Osteocyte (in vitro differentiated cells): ENCODE measurements around the gene PHGDH. TPM values are rescaled to one million over a fixed set of nuclear protein-coding genes. Genes with fewer than 3 reads are reported as not detected.

ENCODE experiments used
- DNase-seq: peaks from one replicate; pipeline ENCODE4 v3.0.0; 2021; ENCODE audit warnings: mixed read lengths; ENCODE audit not compliant: unreplicated experiment; ENCODE audit errors: extremely low spot score
- H3K27ac Mint-ChIP-seq: one replicate; pipeline ENCODE4 v1.8.0; 2021; ENCODE audit warnings: mild to moderate bottlenecking, mixed read lengths; ENCODE audit not compliant: unreplicated experiment
- H3K27me3 Mint-ChIP-seq: one replicate; pipeline ENCODE4 v1.8.0; 2021; ENCODE audit warnings: mixed read lengths; ENCODE audit not compliant: unreplicated experiment
- H3K36me3 Mint-ChIP-seq: one replicate; pipeline ENCODE4 v1.8.0; 2021; ENCODE audit warnings: mixed read lengths; ENCODE audit not compliant: unreplicated experiment
- H3K4me1 Mint-ChIP-seq: one replicate; pipeline ENCODE4 v1.8.0; 2021; ENCODE audit warnings: mixed read lengths; ENCODE audit not compliant: unreplicated experiment
- H3K4me3 Mint-ChIP-seq: one replicate; pipeline ENCODE4 v1.8.0; 2021; ENCODE audit warnings: mild to moderate bottlenecking, moderate library complexity, mixed read lengths; ENCODE audit not compliant: unreplicated experiment
- H3K9me3 Mint-ChIP-seq: one replicate; pipeline ENCODE4 v1.8.0; 2021; ENCODE audit warnings: mixed read lengths; ENCODE audit not compliant: unreplicated experiment
- total RNA-seq: library from RNA; stranded (reverse); gene quantifications from 2 replicates; pipeline ENCODE4 v1.2.1, GENCODE V29; 2021
- TF ChIP-seq, protein P1 (sequence below): fragments of 200-600 bp; sonication (generic); IDR thresholded peaks from 2 replicates; pipeline ENCODE4 v1.5.0; 2021; ENCODE audit warnings: antibody characterized with exemption, mild to moderate bottlenecking, moderate library complexity

Gene PHGDH
- total RNA-seq, 1 donor from 2014 or later, result 271 TPM

- Mint-ChIP-seq H3K4me3 (no peak overlapping the region), H3K27ac (no peak overlapping the region), H3K36me3 (peaks cover 2% of the 10 kb centered on the region), H3K9me3 (no peaks in the 10 kb centered on the region), H3K27me3 (peaks cover 37% of the 10 kb centered on the region), H3K4me1 (no peaks in the 10 kb centered on the region)
- TF ChIP-seq, protein P1, sequence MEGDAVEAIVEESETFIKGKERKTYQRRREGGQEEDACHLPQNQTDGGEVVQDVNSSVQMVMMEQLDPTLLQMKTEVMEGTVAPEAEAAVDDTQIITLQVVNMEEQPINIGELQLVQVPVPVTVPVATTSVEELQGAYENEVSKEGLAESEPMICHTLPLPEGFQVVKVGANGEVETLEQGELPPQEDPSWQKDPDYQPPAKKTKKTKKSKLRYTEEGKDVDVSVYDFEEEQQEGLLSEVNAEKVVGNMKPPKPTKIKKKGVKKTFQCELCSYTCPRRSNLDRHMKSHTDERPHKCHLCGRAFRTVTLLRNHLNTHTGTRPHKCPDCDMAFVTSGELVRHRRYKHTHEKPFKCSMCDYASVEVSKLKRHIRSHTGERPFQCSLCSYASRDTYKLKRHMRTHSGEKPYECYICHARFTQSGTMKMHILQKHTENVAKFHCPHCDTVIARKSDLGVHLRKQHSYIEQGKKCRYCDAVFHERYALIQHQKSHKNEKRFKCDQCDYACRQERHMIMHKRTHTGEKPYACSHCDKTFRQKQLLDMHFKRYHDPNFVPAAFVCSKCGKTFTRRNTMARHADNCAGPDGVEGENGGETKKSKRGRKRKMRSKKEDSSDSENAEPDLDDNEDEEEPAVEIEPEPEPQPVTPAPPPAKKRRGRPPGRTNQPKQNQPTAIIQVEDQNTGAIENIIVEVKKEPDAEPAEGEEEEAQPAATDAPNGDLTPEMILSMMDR, result no peak
- no peak for DNase-seq
These were observed 60.6 kb downstream of the PHGDH start for GRCh38 chr1:119772298-119772697.

- peaks cover 2% of the 10 kb centered on the region for H3K36me3 Mint-ChIP-seq
- TF ChIP-seq, protein P1, result no peak
- no peak overlapping the region for H3K4me3 Mint-ChIP-seq
- H3K27me3 Mint-ChIP-seq, result peaks cover 28% of the 10 kb centered on the region
- DNase-seq, result no peak
- no peaks in the 10 kb centered on the region for H3K9me3 Mint-ChIP-seq
- H3K4me1 Mint-ChIP-seq, result no peaks in the 10 kb centered on the region
- no peak overlapping the region for H3K27ac Mint-ChIP-seq
These were observed 62.0 kb downstream of the PHGDH start for GRCh38 chr1:119773711-119774241.

DNA sequence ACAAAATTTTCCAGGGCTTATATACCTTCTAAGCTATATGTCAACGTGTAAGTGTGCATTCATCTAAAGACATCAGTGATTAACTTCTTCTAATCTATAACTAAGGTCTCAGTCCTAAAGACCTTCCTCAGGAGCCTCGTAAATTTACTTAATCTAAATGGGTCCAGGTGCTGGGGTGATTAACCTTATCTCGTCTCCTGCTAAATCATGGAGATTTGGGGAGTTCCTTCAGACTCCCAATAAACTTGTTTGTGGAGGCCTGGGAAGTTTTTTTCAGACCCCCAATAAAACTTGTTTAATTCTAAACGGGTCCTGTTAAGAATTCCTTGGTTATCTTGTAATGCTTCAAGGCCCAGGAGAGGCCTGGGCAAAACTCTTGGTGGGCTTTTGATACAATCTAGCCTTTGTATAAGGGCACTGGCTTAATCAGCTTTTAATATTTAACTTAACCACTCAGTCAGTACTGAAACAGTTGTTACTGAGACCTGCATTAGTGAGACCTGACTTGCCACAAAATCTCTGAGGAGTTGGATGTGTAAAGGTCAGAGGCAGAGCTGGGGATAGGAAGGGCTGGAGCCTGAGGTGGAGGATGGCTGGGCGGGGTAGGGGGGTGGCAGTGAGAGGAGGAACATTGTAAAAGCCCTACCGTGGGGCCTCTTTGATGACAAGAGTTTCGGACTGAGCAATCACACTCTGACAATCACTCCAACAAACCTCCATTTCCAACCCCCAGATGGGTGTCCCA, 63.2 kb downstream of the PHGDH start:
- no peak overlapping the region for H3K4me3 Mint-ChIP-seq
- peaks cover 2% of the 10 kb centered on the region for H3K36me3 Mint-ChIP-seq

GRCh38 chr1:119778359-119778758, 66.6 kb downstream of the PHGDH start:
- no peaks in the 10 kb centered on the region for H3K9me3 Mint-ChIP-seq
- no peaks in the 10 kb centered on the region for H3K4me1 Mint-ChIP-seq

More for the DNA sequence above, 63.2 kb downstream of the PHGDH start:
- TF ChIP-seq, protein P1, result no peak
- peaks cover 28% of the 10 kb centered on the region for H3K27me3 Mint-ChIP-seq
- H3K27ac Mint-ChIP-seq, result no peak overlapping the region
- H3K9me3 Mint-ChIP-seq, result no peaks in the 10 kb centered on the region
- DNase-seq, result no peak
- H3K4me1 Mint-ChIP-seq, result no peaks in the 10 kb centered on the region

More at GRCh38 chr1:119778359-119778758, 66.6 kb downstream of the PHGDH start:
- no peak overlapping the region for H3K4me3 Mint-ChIP-seq
- no peak overlapping the region for H3K27ac Mint-ChIP-seq
- TF ChIP-seq, protein P1, result no peak
- peaks cover 2% of the 10 kb centered on the region for H3K36me3 Mint-ChIP-seq
- DNase-seq, result no peak
- H3K27me3 Mint-ChIP-seq, result peaks cover 42% of the 10 kb centered on the region
